Gastroesophageal sphincter (tissue), 4 donors: ENCODE results near the gene PAX7. TPM values are rescaled to one million over a fixed set of nuclear protein-coding genes. Genes with fewer than 3 reads are reported as not detected.

Experiments used
- ATAC-seq: fragments of 150-250 bp; one replicate; pipeline ENCODE4 v1.9.1; 2016; ENCODE audit warnings: mild to moderate bottlenecking, moderate library complexity
- H3K27ac ChIP-seq, 4 donors: fragments of 200-600 bp; sonication (generic) in 3 of 4; 1 replicate in 3 of 4; 2 replicates in 1 of 4; pipeline ENCODE4 v1.5.1; 2016 to 2019
- H3K27me3 ChIP-seq: fragments of 200-600 bp; sonication (generic); one replicate; pipeline ENCODE4 v1.5.1; 2019
- H3K36me3 ChIP-seq, 2 donors: fragments of 200-600 bp; sonication (generic); one replicate each; pipeline ENCODE4 v1.5.1; 2019; ENCODE audit warnings: control low read depth in 1 of 2
- H3K4me1 ChIP-seq, 3 donors: fragments of 200-600 bp; sonication (generic); 1 replicate in 2 of 3; 2 replicates in 1 of 3; pipeline ENCODE4 v1.5.1; 2016 to 2019; ENCODE audit warnings: control low read depth in 2 of 3
- H3K4me3 ChIP-seq, 2 donors: fragments of 200-600 bp; sonication (generic); one replicate each; pipeline ENCODE4 v1.5.1; 2019; ENCODE audit warnings: mild to moderate bottlenecking in 1 of 2, moderate library complexity in 1 of 2
- H3K9me3 ChIP-seq, 3 donors: fragments of 200-600 bp; sonication (generic); one replicate each; pipeline ENCODE4 v1.5.1; 2017 to 2019; ENCODE audit warnings: control low read depth in 2 of 3
- EP300 ChIP-seq: sonication (generic); formaldehyde crosslinking; IDR thresholded peaks from one replicate; pipeline ENCODE4 v1.6.1; 2017; ENCODE audit warnings: antibody characterized with exemption, mild to moderate bottlenecking
- POLR2A ChIP-seq, 2 donors: fragments of 450-650 bp; IDR thresholded peaks; one replicate each; pipeline ENCODE4 v1.6.1; 2017; ENCODE audit warnings: antibody characterized with exemption in 2 of 2, mild to moderate bottlenecking in 2 of 2, moderate library complexity in 1 of 2
- POLR2AphosphoS5 ChIP-seq: sonication (generic); formaldehyde crosslinking; IDR thresholded peaks from one replicate; pipeline ENCODE4 v1.6.1; 2017; ENCODE audit warnings: antibody characterized with exemption
- WGBS, 2 donors: methylation state at CpG; one replicate each; pipeline ENCODE4 v1.1.5; 2018; ENCODE audit warnings: low coverage in 1 of 2; 5-methylcytosine and 5-hydroxymethylcytosine counted together
- total RNA-seq, 4 donors: library from RNA; depleted of rRNA; stranded (reverse); fragments of >200 nt; gene quantifications; one replicate each; pipeline ENCODE4 v1.1.0, GENCODE V29; 2016
- TF ChIP-seq, protein P1 (sequence below), 4 experiments: fragments of 200-600 bp in 2 of 4; fragments of 450-650 bp in 2 of 4; sonication (generic) in 1 of 4; IDR thresholded peaks; one replicate each; pipeline ENCODE4 v1.5.1; 2017 to 2019; ENCODE audit warnings: antibody characterized with exemption in 4 of 4, mild to moderate bottlenecking in 2 of 4, moderate library complexity in 2 of 4

Gene PAX7
- total RNA-seq, 4 donors from 2014 or later = not detected

DNA sequence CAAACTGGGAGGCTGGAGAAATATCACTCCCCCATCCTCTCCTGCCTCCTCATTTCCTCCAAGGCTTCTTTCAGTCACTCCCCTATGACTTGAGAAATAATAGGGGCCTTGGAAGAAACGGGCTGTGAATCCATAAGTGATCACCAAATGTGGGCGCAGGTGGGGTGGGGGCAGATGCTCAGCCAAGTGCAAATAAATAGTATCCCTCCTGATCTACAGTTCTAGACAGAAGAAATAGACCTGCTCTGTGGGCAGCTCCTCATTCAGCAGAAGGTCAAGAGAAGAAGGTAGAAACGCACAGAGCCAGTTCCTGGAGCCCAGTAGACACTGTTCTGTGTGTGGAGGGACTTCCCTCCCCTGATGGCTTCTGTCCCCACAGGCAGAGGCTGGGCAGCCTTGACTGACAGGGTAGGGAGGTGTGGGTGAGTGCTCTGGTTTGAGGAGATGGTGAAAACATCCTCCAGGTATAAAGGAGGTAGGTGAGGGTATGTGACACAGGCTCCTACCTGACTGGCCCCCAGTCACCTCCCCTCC lies 17.1 kb downstream of the PAX7 start:
- TF ChIP-seq, protein P1, sequence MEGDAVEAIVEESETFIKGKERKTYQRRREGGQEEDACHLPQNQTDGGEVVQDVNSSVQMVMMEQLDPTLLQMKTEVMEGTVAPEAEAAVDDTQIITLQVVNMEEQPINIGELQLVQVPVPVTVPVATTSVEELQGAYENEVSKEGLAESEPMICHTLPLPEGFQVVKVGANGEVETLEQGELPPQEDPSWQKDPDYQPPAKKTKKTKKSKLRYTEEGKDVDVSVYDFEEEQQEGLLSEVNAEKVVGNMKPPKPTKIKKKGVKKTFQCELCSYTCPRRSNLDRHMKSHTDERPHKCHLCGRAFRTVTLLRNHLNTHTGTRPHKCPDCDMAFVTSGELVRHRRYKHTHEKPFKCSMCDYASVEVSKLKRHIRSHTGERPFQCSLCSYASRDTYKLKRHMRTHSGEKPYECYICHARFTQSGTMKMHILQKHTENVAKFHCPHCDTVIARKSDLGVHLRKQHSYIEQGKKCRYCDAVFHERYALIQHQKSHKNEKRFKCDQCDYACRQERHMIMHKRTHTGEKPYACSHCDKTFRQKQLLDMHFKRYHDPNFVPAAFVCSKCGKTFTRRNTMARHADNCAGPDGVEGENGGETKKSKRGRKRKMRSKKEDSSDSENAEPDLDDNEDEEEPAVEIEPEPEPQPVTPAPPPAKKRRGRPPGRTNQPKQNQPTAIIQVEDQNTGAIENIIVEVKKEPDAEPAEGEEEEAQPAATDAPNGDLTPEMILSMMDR (IDR thresholded peaks at IDR 0.05) = no peak
- TF ChIP-seq EP300 (no peak), POLR2A (IDR thresholded peaks at IDR 0.05) (no peak), POLR2AphosphoS5 (no peak)
- H3K4me1 ChIP-seq = peaks cover 0 to 29% (median 7%) of the 10 kb centered on the region in 3 donors
- H3K27ac ChIP-seq = no peak overlapping the region
- H3K4me3 ChIP-seq = no peak overlapping the region
- ATAC-seq = no peak
- H3K9me3 ChIP-seq = no peaks in the 10 kb centered on the region
- H3K36me3 ChIP-seq = no peaks in the 10 kb centered on the region
- 12 to 29% methylated on average over 3 of the region's 3 CpGs for WGBS, 2 donors
- peaks cover 100% of the 10 kb centered on the region for H3K27me3 ChIP-seq

DNA sequence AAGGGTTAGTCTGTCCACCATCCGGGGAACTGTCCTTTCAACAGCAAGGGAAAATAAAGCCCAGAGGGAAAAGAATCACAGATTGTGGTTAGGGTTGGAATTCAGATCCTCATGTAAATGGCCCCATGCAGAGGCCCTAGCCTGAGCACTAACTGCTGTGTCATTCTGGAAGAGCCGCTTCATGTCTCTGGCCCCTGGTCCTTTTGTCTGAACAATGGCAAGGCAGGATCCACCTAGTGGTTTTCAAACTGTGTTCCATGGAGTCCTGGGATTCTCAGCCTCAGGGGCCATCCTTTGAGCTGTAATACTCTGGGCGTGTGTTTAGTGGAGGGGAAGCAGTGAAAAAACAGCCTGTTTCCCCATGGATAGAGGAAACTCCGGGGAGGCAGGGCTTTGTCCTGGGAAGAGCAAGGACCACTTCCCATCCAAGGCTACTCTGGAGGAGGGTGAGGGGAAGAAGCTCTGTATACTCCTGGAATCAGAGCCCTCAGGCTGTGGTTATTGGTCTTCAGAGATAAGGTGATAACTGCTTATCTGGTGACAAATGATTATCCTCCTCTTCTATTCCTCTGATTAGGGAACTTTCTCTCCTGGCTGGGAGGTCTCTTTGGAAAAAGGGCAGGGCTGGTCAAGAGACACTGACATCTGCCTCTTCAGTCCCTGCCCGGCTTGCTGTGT lies 19.2 kb downstream of the PAX7 start:
- 33% methylated on average over 2 of the region's 5 CpGs; no CpG with 5 or more reads in 1 of the 2 donors for WGBS, 2 donors
- Histone ChIP-seq H3K27me3 (peaks cover 100% of the 10 kb centered on the region), H3K36me3 (no peaks in the 10 kb centered on the region), H3K4me1 (peaks cover 0 to 15% (median 7%) of the 10 kb centered on the region in 3 donors), H3K4me3 (no peak overlapping the region), H3K27ac (no peak overlapping the region), H3K9me3 (no peaks in the 10 kb centered on the region)
- TF ChIP-seq POLR2A (IDR thresholded peaks at IDR 0.05) = no peak
- no peak for TF ChIP-seq EP300
- TF ChIP-seq POLR2AphosphoS5 = no peak
- TF ChIP-seq, protein P1 (IDR thresholded peaks at IDR 0.05) = no peak
- no peak for ATAC-seq

DNA sequence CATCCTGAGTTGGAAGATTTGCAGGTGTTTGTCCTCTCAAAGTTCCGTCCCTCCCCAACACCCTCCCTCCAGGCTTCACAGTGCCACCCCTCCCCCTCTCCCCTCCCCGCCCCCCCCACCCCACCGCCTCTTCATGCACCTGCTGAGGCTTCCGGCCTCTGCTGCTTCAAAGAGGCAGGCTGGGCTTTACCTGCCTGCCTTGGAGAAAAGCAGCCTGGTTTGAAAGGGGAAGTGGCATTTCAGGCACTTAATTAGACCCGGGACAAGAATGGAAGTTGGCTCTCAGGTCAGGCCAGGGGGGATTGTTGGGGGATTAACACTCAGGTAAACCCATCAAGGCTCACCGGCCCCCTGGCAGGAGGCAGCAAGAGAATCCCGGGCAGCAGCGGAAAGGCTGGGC lies 21.1 kb downstream of the PAX7 start:
- H3K9me3 ChIP-seq = no peaks in the 10 kb centered on the region
- no peak overlapping the region for H3K4me3 ChIP-seq
- 17% methylated on average over 1 of the region's 8 CpGs; no CpG with 5 or more reads in 1 of the 2 donors for WGBS, 2 donors
- no peak overlapping the region for H3K27ac ChIP-seq
- peaks cover 100% of the 10 kb centered on the region for H3K27me3 ChIP-seq
- no peaks in the 10 kb centered on the region for H3K36me3 ChIP-seq
- H3K4me1 ChIP-seq = peaks cover 0 to 8% (median 5%) of the 10 kb centered on the region in 3 donors
- TF ChIP-seq POLR2AphosphoS5 (no peak), POLR2A (IDR thresholded peaks at IDR 0.05) (no peak), EP300 (no peak)
- ATAC-seq = no peak

DNA sequence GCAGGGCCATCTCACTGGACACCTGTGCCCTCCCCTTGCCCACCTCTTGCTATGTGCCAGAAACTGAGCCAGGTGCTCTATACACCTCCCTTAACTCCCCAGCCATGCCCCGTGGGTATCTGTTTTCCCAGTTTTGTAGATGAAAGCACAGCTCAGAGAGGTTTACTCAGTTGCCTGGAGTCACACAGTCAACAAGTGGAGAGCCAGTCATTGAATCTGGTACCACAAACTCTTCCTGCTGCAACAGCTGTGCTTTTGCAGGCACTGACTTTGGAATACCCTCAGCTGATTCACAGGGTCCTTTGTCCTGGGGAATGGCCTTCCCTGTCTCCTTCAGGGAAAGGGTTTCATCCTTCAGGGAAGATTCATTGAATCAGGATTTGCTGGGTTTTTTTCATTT lies 22.1 kb downstream of the PAX7 start:
- ATAC-seq = no peak
- H3K4me3 ChIP-seq = no peak overlapping the region
- 0 to 60% methylated on average over 1 of the region's 1 CpG for WGBS, 2 donors
- no peak overlapping the region for H3K27ac ChIP-seq
- TF ChIP-seq POLR2AphosphoS5 (no peak), EP300 (no peak), POLR2A (IDR thresholded peaks at IDR 0.05) (no peak)
- TF ChIP-seq, protein P1 (IDR thresholded peaks at IDR 0.05) = no peak
- peaks cover 100% of the 10 kb centered on the region for H3K27me3 ChIP-seq
- H3K36me3 ChIP-seq = no peaks in the 10 kb centered on the region
- H3K4me1 ChIP-seq = no peaks in the 10 kb centered on the region
- H3K9me3 ChIP-seq = no peaks in the 10 kb centered on the region

DNA sequence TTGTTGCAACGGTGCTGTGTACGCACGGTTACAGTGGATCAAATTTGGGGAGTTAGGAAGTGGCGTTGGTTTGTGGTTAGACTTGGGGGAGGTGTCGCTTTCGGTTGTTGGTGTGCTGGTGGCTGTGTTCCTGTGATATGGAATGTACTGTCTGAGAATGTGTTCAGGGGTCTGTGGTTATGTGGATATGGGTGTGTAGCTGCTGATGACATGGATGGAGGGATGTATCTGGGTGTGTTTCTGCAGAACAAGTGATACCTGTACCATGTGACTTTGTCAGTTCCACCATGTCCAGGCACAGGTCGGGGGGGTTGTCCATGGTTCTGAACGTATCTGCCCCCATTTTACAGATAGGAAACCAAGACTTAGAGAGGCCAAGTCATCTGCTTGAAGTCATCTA lies 22.7 kb downstream of the PAX7 start:
- WGBS, 2 donors = 68 to 69% methylated on average over 5 to 6 of the region's 8 CpGs
- no peaks in the 10 kb centered on the region for H3K4me1 ChIP-seq
- TF ChIP-seq, protein P1 (IDR thresholded peaks at IDR 0.05) = no peak
- TF ChIP-seq POLR2A (IDR thresholded peaks at IDR 0.05) (no peak), EP300 (no peak), POLR2AphosphoS5 (no peak)
- no peak overlapping the region for H3K27ac ChIP-seq
- H3K4me3 ChIP-seq = no peak overlapping the region
- H3K27me3 ChIP-seq = peaks cover 100% of the 10 kb centered on the region
- no peaks in the 10 kb centered on the region for H3K36me3 ChIP-seq
- no peak for ATAC-seq
- no peaks in the 10 kb centered on the region for H3K9me3 ChIP-seq
